ENCODE results near the gene PFDN1.
"Not testable (repeated sequence)": the region's sequence is repeated elsewhere in the genome, so short reads cannot be mapped to it uniquely, and the experiment has no call there.

PFDN1 gene

GRCh38 chr5:140202610-140203009, 100.3 kb downstream of the PFDN1 start:
- no peak overlapping the region for H3K4me3 ChIP-seq (ENCODE audit: control insufficient read depth in 1 of 7, extremely low read depth in 1 of 7, insufficient read depth in 4 of 7, low read depth in 2 of 7, low read length in 6 of 7)
- H3K4me1 ChIP-seq (ENCODE audit: control extremely low read depth in 1 of 4, control insufficient read depth in 4 of 4, insufficient read depth in 4 of 4, low read length in 3 of 4): peaks cover 9 to 23% (median 10%) of the 10 kb centered on the region in 4 experiments
- H3K9me3 ChIP-seq (ENCODE audit: control extremely low read depth in 1 of 5, control insufficient read depth in 4 of 5, insufficient read depth in 2 of 5, low read depth in 1 of 5, low read length in 4 of 5): no peaks in the 10 kb centered on the region
- WGBS (ENCODE audit: insufficient coverage): no CpG with 5 or more reads among the region's 2 CpGs
- no peaks in the 10 kb centered on the region for H3K27me3 ChIP-seq (replicated peaks in 2 of 5; ENCODE audit: control insufficient read depth in 4 of 5, insufficient read depth in 5 of 5, low read length in 4 of 5)
- POLR2A ChIA-PET: no interaction called here
- CTCF ChIA-PET: no interaction called here
- no peaks in the 10 kb centered on the region for H3K36me3 ChIP-seq (ENCODE audit: control insufficient read depth in 4 of 4, insufficient read depth in 4 of 4, low read length in 3 of 4)
- no peak overlapping the region for H3K27ac ChIP-seq (ENCODE audit: insufficient read depth in 1 of 2, low read depth in 1 of 2, low read length in 2 of 2, poor library complexity in 1 of 2, severe bottlenecking in 2 of 2)
- DNase-seq: no peak

DNA sequence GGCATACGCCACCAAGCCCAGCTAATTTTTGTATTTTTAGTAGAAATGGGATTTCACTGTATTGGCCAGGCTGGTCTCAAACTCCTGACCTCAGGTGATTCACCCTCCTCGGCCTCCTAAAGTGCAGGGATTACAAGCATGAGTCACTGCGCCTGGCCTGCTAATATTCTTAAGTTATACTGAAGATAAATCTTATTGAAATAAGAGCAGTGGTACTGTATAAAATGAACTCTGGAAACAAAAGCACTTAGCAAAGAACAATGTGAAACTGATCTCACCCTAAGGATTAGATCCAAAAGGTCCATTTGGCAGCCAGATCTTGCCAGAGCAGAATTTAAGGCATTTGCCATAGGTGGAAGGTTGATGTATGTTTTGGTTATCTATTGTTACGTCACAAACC, 100.8 kb downstream of the PFDN1 start:
- Histone ChIP-seq H3K4me1 (ENCODE audit: control extremely low read depth in 1 of 4, control insufficient read depth in 4 of 4, insufficient read depth in 4 of 4, low read length in 3 of 4) (peaks cover 9 to 18% (median 10%) of the 10 kb centered on the region in 4 experiments), H3K9me3 (ENCODE audit: control extremely low read depth in 1 of 5, control insufficient read depth in 4 of 5, insufficient read depth in 2 of 5, low read depth in 1 of 5, low read length in 4 of 5) (no peaks in the 10 kb centered on the region), H3K27me3 (replicated peaks in 2 of 5; ENCODE audit: control insufficient read depth in 4 of 5, insufficient read depth in 5 of 5, low read length in 4 of 5) (no peaks in the 10 kb centered on the region), H3K27ac (ENCODE audit: insufficient read depth in 1 of 2, low read depth in 1 of 2, low read length in 2 of 2, poor library complexity in 1 of 2, severe bottlenecking in 2 of 2) (no peak overlapping the region), H3K36me3 (ENCODE audit: control insufficient read depth in 4 of 4, insufficient read depth in 4 of 4, low read length in 3 of 4) (no peaks in the 10 kb centered on the region), H3K4me3 (ENCODE audit: control insufficient read depth in 1 of 7, extremely low read depth in 1 of 7, insufficient read depth in 4 of 7, low read depth in 2 of 7, low read length in 6 of 7) (no peak overlapping the region)
- ChIA-PET CTCF (no interaction called here), POLR2A (no interaction called here)
- 87% methylated on average over 3 of the region's 4 CpGs for WGBS (ENCODE audit: insufficient coverage)
- DNase-seq: no peak

- H3K27me3 ChIP-seq (replicated peaks in 2 of 5; ENCODE audit: control insufficient read depth in 4 of 5, insufficient read depth in 5 of 5, low read length in 4 of 5); H3K4me1 ChIP-seq (ENCODE audit: control extremely low read depth in 1 of 4, control insufficient read depth in 4 of 4, insufficient read depth in 4 of 4, low read length in 3 of 4); H3K27ac ChIP-seq (ENCODE audit: insufficient read depth in 1 of 2, low read depth in 1 of 2, low read length in 2 of 2, poor library complexity in 1 of 2, severe bottlenecking in 2 of 2); DNase-seq; H3K4me3 ChIP-seq (ENCODE audit: control insufficient read depth in 1 of 7, extremely low read depth in 1 of 7, insufficient read depth in 4 of 7, low read depth in 2 of 7, low read length in 6 of 7); H3K36me3 ChIP-seq (ENCODE audit: control insufficient read depth in 4 of 4, insufficient read depth in 4 of 4, low read length in 3 of 4); POLR2A ChIA-PET; H3K9me3 ChIP-seq (ENCODE audit: control extremely low read depth in 1 of 5, control insufficient read depth in 4 of 5, insufficient read depth in 2 of 5, low read depth in 1 of 5, low read length in 4 of 5): not testable (repeated sequence)
- no CpG with 5 or more reads among the region's 1 CpG for WGBS (ENCODE audit: insufficient coverage)
- CTCF ChIA-PET: interaction anchor here (2.0 kb wide), 1 partner anchor 8 kb away, joined by 5 read pairs; no protein-coding TSS in a partner anchor
Measured at GRCh38 chr5:140198915-140199314, 104.0 kb downstream of the PFDN1 start.

- H3K36me3 ChIP-seq (ENCODE audit: control insufficient read depth in 4 of 4, insufficient read depth in 4 of 4, low read length in 3 of 4): no peaks in the 10 kb centered on the region
- no peaks in the 10 kb centered on the region for H3K9me3 ChIP-seq (ENCODE audit: control extremely low read depth in 1 of 5, control insufficient read depth in 4 of 5, insufficient read depth in 2 of 5, low read depth in 1 of 5, low read length in 4 of 5)
- H3K4me1 ChIP-seq (ENCODE audit: control extremely low read depth in 1 of 4, control insufficient read depth in 4 of 4, insufficient read depth in 4 of 4, low read length in 3 of 4): no peaks in the 10 kb centered on the region
- H3K4me3 ChIP-seq (ENCODE audit: control insufficient read depth in 1 of 7, extremely low read depth in 1 of 7, insufficient read depth in 4 of 7, low read depth in 2 of 7, low read length in 6 of 7): no peak overlapping the region
- no peak for DNase-seq
- H3K27ac ChIP-seq (ENCODE audit: insufficient read depth in 1 of 2, low read depth in 1 of 2, low read length in 2 of 2, poor library complexity in 1 of 2, severe bottlenecking in 2 of 2): no peak overlapping the region
- POLR2A ChIA-PET: no interaction called here
- 93% methylated on average over 2 of the region's 2 CpGs for WGBS (ENCODE audit: insufficient coverage)
- H3K27me3 ChIP-seq (replicated peaks in 2 of 5; ENCODE audit: control insufficient read depth in 4 of 5, insufficient read depth in 5 of 5, low read length in 4 of 5): no peaks in the 10 kb centered on the region
- CTCF ChIA-PET: interaction anchor here (1.0 to 2.0 kb wide), 3 partner anchors 7 to 12 kb away, joined by 3 to 5 read pairs (median 4); no protein-coding TSS in a partner anchor
Measured at GRCh38 chr5:140197023-140197422, 105.9 kb downstream of the PFDN1 start.

GRCh38 chr5:140196115-140196814, 106.6 kb downstream of the PFDN1 start:
- H3K36me3 ChIP-seq (ENCODE audit: control insufficient read depth in 4 of 4, insufficient read depth in 4 of 4, low read length in 3 of 4): no peaks in the 10 kb centered on the region
- 17% methylated on average over 1 of the region's 2 CpGs for WGBS (ENCODE audit: insufficient coverage)
- CTCF ChIA-PET: no interaction called here
- no peaks in the 10 kb centered on the region for H3K27me3 ChIP-seq (replicated peaks in 2 of 5; ENCODE audit: control insufficient read depth in 4 of 5, insufficient read depth in 5 of 5, low read length in 4 of 5)
- peak in 2 of 3 donors; percentile 26 to 29 for DNase-seq
- H3K4me3 ChIP-seq (ENCODE audit: control insufficient read depth in 1 of 7, extremely low read depth in 1 of 7, insufficient read depth in 4 of 7, low read depth in 2 of 7, low read length in 6 of 7): no peak overlapping the region
- no peaks in the 10 kb centered on the region for H3K4me1 ChIP-seq (ENCODE audit: control extremely low read depth in 1 of 4, control insufficient read depth in 4 of 4, insufficient read depth in 4 of 4, low read length in 3 of 4)
- POLR2A ChIA-PET: interaction anchor here (0.5 to 0.7 kb wide), 2 partner anchors 10 to 533 kb away, joined by 3 read pairs; no protein-coding TSS in a partner anchor
- H3K9me3 ChIP-seq (ENCODE audit: control extremely low read depth in 1 of 5, control insufficient read depth in 4 of 5, insufficient read depth in 2 of 5, low read depth in 1 of 5, low read length in 4 of 5): no peaks in the 10 kb centered on the region
- H3K27ac ChIP-seq (ENCODE audit: insufficient read depth in 1 of 2, low read depth in 1 of 2, low read length in 2 of 2, poor library complexity in 1 of 2, severe bottlenecking in 2 of 2): no peak overlapping the region

Measured in common myeloid progenitor, CD34-positive (primary cell).